Measurements from ENCODE around the gene TDRD6. TPM values are rescaled to one million over a fixed set of nuclear protein-coding genes. Genes with fewer than 3 reads are reported as not detected.
"Not testable (repeated sequence)": the region's sequence is repeated elsewhere in the genome, so short reads cannot be mapped to it uniquely, and the experiment has no call there.

Gene TDRD6
- total RNA-seq, 1 experiment from 2014 or later: 0.07 TPM

DNA sequence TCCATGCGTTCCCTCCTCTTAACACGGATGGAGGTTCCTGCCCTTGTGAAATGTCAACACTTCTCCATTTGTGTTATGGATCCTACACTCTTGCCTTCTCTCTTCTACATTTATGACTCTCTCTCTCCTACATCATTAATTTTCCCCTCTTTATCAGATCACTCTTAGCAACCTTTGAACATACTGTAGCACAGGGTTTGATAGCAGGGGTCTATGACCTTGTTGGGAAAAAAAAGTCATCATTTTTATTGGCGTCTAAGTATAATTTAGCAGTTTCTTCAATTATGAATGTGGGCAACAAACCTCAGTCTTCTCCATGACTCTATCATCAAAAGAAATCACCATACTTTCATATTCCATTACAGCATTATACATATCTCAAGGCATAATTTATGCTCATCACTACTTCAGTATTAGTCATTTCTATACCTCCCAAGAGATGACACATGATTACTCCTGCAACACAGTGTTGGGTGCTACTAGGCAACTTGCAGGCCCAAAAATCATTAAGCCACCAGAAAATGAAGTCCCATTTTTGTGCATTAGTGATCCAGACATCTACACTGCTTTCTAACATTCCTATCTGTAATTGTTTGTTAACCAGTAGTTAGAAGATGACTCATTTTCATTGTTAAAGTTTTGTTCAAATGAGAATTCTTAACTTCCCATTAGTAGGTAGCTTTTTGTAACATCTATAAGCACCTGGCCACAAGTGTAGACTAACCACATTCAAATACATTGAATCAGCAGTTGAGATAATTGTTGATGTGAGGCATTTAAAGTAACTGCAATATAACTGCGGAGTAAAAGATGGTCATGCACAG lies 44.5 kb upstream of the TDRD6 start:
- intact Hi-C loops (cut with micrococcal nuclease): no loop called here
- peak overlapping the region; percentile 32; the same call in 1 of the 2 replicates for H3K4me2 ChIP-seq (ENCODE audit: low read length)
- DNase-seq: peak; percentile 79
- ChIA-PET POLR2A (ENCODE audit: unreplicated experiment) (no interaction called here), CTCF (no interaction called here)
- BruUV-seq (replicated peaks): no TSS peak
- no peaks in the 10 kb centered on the region for H3K9me2 ChIP-seq (replicated peaks; ENCODE audit: low read length)
- no peak overlapping the region for H2AFZ ChIP-seq (ENCODE audit: low read length)
- H4K20me1 ChIP-seq (ENCODE audit: low read length): no peaks in the 10 kb centered on the region
- H3K9ac ChIP-seq (ENCODE audit: low read length): no peak overlapping the region
- H3K4me3 ChIP-seq (ENCODE audit: low read length): no peak overlapping the region
- H3K36me3 ChIP-seq (ENCODE audit: low read depth, low read length): no peaks in the 10 kb centered on the region
- TF ChIP-seq CTCF (conservative IDR thresholded peaks at IDR 0.05; ENCODE audit: low read depth, low read length): no peak
- TF ChIP-seq EZH2 (IDR thresholded peaks at IDR 0.05; ENCODE audit: low read length, unreplicated experiment): no peak
- TF ChIP-seq EZH2phosphoT487 (IDR thresholded peaks at IDR 0.05; ENCODE audit: borderline replicate concordance, low read length): no peak
- H3K79me2 ChIP-seq (ENCODE audit: low read length): no peaks in the 10 kb centered on the region
- H3F3A ChIP-seq (ENCODE audit: low read length, unreplicated experiment): no peaks in the 10 kb centered on the region
- H3K9me3 ChIP-seq (ENCODE audit: low read length): no peaks in the 10 kb centered on the region
- H3K27me3 ChIP-seq (ENCODE audit: low read length): no peaks in the 10 kb centered on the region
- peaks cover 32% of the 10 kb centered on the region for H3K4me1 ChIP-seq (ENCODE audit: insufficient read depth, low read length)
- H3K27ac ChIP-seq (ENCODE audit: low read length): 0 out of 2 replicates have a peak overlapping the region, but pooled peaks have one; percentile 18
- peak; percentile 83 for ATAC-seq

DNA sequence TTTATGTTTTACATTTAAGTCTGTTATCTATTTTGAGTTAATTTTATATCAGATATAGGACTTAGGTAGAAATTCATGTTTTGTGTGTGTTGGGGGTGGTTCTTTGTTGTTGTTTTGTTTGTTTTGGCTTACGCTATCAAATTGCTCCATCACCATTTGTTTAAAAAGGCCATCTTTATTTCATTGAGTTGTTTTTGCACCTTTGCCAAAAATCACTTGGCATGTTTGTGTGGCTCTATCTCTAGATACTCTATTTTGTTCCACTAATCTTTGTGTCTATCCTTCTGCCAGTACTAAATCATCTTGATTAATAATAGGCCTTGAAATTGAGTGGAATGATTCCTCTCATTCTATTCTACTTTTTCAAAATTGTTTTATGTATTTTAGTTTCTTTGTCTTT lies 42.4 kb upstream of the TDRD6 start:
- Histone ChIP-seq H3K4me2 (ENCODE audit: low read length) (no peak overlapping the region), H3K4me1 (ENCODE audit: insufficient read depth, low read length) (peaks cover 28% of the 10 kb centered on the region), H3K27ac (ENCODE audit: low read length) (no peak overlapping the region), H3K79me2 (ENCODE audit: low read length) (no peaks in the 10 kb centered on the region), H3F3A (ENCODE audit: low read length, unreplicated experiment) (no peaks in the 10 kb centered on the region), H3K9me3 (ENCODE audit: low read length) (no peaks in the 10 kb centered on the region), H2AFZ (ENCODE audit: low read length) (no peak overlapping the region), H4K20me1 (ENCODE audit: low read length) (no peaks in the 10 kb centered on the region), H3K4me3 (ENCODE audit: low read length) (no peak overlapping the region), H3K27me3 (ENCODE audit: low read length) (no peaks in the 10 kb centered on the region), H3K9ac (ENCODE audit: low read length) (no peak overlapping the region), H3K9me2 (replicated peaks; ENCODE audit: low read length) (no peaks in the 10 kb centered on the region), H3K36me3 (ENCODE audit: low read depth, low read length) (no peaks in the 10 kb centered on the region)
- TF ChIP-seq EZH2 (IDR thresholded peaks at IDR 0.05; ENCODE audit: low read length, unreplicated experiment): no peak
- no peak for TF ChIP-seq CTCF (conservative IDR thresholded peaks at IDR 0.05; ENCODE audit: low read depth, low read length)
- intact Hi-C loops (cut with micrococcal nuclease): no loop called here
- no peak for DNase-seq
- BruUV-seq (replicated peaks): no TSS peak
- ChIA-PET POLR2A (ENCODE audit: unreplicated experiment) (no interaction called here), CTCF (interaction anchor here (0.6 kb wide), 1 partner anchor 479 kb away, joined by 4 read pairs; no protein-coding TSS in a partner anchor)
- no peak for ATAC-seq

DNA sequence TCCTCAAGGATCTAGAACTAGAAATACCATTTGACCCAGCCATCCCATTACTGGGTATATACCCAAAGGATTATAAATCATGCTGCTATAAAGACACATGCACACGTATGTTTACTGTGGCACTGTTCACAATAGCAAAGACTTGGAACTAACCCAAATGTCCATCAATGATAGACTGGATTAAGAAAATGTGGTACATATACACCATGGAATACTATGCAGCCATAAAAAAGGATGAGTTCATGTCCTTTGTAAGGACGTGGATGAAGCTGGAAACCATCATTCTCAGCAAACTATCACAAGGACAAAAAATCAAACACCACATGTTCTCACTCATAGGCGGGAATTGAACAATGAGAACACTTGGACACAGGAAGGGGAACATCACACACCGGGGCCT lies 39.6 kb upstream of the TDRD6 start:
- H3K9ac ChIP-seq (ENCODE audit: low read length); H3K4me2 ChIP-seq (ENCODE audit: low read length); H2AFZ ChIP-seq (ENCODE audit: low read length); H3K27me3 ChIP-seq (ENCODE audit: low read length); H3K9me3 ChIP-seq (ENCODE audit: low read length); H4K20me1 ChIP-seq (ENCODE audit: low read length); BruUV-seq (replicated peaks); H3K79me2 ChIP-seq (ENCODE audit: low read length); H3K4me3 ChIP-seq (ENCODE audit: low read length); ATAC-seq; H3K36me3 ChIP-seq (ENCODE audit: low read depth, low read length); H3K27ac ChIP-seq (ENCODE audit: low read length); DNase-seq; intact Hi-C loops (cut with micrococcal nuclease); H3F3A ChIP-seq (ENCODE audit: low read length, unreplicated experiment); H3K9me2 ChIP-seq (replicated peaks; ENCODE audit: low read length); POLR2A ChIA-PET (ENCODE audit: unreplicated experiment); CTCF ChIA-PET: not testable (repeated sequence)
- H3K4me1 ChIP-seq (ENCODE audit: insufficient read depth, low read length): peaks cover 31% of the 10 kb centered on the region

Data from PC-3 (cell line).